Measurements from ENCODE around the gene BBS7.

DNA sequence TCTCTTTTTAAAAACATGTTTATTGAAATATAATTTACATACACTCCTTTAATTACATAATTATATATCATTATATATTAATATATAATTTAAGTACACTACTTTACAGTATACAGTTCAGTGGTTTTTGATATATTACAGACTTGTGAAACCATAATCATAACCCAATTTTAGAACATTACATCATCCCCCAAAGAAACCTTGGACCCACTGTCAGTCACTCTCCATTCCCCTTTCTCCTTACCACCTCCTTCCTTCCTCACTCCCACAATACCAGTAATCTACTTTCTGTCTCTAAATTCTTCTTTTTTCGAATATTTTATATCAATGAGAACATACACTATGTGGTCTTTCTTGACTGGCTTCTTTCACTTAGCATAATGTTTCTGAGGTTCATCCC is 87.1 kb downstream of the BBS7 start:
- TF ChIP-seq, protein P1, sequence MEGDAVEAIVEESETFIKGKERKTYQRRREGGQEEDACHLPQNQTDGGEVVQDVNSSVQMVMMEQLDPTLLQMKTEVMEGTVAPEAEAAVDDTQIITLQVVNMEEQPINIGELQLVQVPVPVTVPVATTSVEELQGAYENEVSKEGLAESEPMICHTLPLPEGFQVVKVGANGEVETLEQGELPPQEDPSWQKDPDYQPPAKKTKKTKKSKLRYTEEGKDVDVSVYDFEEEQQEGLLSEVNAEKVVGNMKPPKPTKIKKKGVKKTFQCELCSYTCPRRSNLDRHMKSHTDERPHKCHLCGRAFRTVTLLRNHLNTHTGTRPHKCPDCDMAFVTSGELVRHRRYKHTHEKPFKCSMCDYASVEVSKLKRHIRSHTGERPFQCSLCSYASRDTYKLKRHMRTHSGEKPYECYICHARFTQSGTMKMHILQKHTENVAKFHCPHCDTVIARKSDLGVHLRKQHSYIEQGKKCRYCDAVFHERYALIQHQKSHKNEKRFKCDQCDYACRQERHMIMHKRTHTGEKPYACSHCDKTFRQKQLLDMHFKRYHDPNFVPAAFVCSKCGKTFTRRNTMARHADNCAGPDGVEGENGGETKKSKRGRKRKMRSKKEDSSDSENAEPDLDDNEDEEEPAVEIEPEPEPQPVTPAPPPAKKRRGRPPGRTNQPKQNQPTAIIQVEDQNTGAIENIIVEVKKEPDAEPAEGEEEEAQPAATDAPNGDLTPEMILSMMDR (IDR thresholded peaks at IDR 0.05), result no peak
- no peak for TF ChIP-seq POLR2A (IDR thresholded peaks at IDR 0.05)

Data from right lobe of liver (tissue), 4 donors.